ENCODE measurements around the gene TRPM3.

DNA sequence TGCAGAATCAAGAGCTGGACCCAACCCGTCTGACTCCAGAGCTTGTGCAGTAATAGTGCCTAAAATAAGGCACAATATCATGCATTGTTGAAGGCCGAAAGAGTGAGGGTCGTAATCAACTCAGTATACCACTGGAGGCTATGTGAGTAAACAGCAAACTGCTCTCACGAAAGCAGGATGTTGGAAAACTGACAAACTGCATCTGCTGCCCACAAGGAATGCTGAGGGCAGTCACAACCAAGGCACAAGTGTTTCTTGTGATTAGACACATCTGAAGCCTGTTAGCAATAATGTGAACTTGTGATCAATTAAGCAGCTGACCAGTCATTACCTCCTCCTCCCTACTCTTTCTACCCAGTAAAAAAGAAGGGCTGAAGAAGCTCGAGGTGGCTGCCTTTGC lies 48.8 kb downstream of the TRPM3 start:
- TF ChIP-seq, protein P1, sequence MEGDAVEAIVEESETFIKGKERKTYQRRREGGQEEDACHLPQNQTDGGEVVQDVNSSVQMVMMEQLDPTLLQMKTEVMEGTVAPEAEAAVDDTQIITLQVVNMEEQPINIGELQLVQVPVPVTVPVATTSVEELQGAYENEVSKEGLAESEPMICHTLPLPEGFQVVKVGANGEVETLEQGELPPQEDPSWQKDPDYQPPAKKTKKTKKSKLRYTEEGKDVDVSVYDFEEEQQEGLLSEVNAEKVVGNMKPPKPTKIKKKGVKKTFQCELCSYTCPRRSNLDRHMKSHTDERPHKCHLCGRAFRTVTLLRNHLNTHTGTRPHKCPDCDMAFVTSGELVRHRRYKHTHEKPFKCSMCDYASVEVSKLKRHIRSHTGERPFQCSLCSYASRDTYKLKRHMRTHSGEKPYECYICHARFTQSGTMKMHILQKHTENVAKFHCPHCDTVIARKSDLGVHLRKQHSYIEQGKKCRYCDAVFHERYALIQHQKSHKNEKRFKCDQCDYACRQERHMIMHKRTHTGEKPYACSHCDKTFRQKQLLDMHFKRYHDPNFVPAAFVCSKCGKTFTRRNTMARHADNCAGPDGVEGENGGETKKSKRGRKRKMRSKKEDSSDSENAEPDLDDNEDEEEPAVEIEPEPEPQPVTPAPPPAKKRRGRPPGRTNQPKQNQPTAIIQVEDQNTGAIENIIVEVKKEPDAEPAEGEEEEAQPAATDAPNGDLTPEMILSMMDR (IDR thresholded peaks at IDR 0.05; ENCODE audit: low read depth, low read length) = no peak
- no peak for TF ChIP-seq EZH2phosphoT487 (IDR thresholded peaks at IDR 0.05; ENCODE audit: low read depth)

Measured in OCI-LY3 (cell line).